Measurements from ENCODE around the gene GYPB.
"Not testable (repeated sequence)": the region's sequence is repeated elsewhere in the genome, so short reads cannot be mapped to it uniquely, and the experiment has no call there.

Gene GYPB

DNA sequence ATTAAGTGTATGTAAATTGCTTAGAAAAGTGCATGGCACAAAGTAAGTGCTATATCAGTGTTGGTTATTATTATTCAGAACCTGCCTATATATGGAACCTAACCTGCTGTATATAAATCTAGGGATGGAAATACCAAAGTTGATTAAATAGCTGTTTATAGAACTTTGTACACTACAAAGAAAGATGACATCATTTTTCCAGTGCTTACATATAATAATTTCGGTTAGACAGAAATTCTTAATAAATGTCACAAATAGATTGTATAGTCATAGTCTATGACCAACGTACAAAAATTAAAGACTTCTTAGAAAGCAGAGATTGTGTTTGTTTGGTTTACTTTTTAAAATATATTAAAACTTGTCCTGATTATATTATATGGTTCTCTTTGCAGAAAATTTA, 4.4 kb downstream of the GYPB start:
- in situ Hi-C loops (cut with HindIII; ENCODE audit: low sequenced_read_pairs), result no loop called here

DNA sequence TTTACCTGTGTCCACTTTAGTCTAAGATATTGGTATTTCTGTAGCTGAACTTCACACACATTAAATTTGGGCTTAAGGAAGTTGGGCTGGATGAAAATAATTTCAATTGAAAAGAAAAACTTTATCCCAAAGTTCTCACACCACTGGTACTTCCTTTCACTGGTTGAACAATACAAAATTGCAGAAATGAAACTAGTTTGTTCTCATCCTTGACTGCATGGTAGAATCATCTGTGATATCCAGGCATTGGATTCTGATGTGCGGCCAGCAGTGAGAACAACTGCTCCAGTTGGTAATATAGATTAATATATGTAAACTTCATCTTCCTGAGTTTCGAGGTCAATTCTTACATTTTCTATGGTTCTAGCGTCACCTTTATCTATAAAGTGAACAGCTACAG, 10.6 kb downstream of the GYPB start:
- in situ Hi-C loops (cut with HindIII; ENCODE audit: low sequenced_read_pairs), result not testable (repeated sequence)

GRCh38 chr4:144007960-144008359, 11.2 kb downstream of the GYPB start:
- in situ Hi-C loops (cut with HindIII; ENCODE audit: low sequenced_read_pairs), result not testable (repeated sequence)

DNA sequence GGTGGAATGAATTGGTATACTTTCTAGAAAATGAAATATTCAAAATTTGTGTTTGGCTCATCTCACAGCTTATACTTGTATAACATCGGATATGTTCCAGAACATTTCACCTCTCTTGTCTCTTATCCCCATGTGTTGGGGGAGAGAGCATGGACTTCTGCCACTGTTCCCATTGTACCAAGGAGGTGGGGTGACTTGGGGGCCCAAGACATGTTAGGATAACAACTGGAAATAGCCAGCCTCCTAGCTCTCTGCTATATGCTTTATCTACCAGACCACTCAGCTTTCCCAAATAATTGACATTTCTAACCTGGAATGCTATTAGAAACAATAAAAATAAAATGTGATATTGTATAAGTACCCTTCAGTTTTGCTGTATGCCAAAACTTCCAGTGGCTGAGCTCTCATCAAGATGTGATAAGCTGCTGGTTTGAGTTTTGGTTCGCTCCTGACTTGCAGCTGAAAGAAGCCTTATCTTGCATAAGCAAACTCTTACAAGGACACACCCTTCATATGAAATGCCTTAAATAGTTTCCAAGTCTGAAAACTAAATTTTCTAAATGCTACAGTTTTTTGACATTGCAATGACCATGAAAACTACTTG, 12.9 kb downstream of the GYPB start:
- in situ Hi-C loops (cut with HindIII; ENCODE audit: low sequenced_read_pairs), result not testable (repeated sequence)

DNA sequence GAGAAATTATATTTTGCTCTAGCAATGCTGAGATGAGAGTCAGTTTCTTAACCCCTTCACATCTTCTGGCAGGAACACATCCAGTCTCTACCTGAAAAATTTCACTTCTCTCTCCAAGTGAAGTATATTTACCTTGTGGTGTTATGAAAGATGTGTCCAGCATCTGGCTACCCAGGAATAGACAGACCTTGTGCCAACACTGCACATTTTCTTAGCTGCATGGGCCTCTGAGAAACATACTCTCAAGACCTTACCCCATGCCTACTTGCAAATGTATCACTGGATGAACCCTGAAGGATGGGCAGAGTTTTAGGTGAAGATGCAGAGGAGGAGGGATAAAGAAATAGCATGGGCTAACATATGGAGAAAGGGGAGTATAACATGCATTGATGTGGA, 13.6 kb downstream of the GYPB start:
- in situ Hi-C loops (cut with HindIII; ENCODE audit: low sequenced_read_pairs), result not testable (repeated sequence)

- in situ Hi-C loops (cut with HindIII; ENCODE audit: low sequenced_read_pairs), result not testable (repeated sequence)
Measured at GRCh38 chr4:144004868-144005557, 14.2 kb downstream of the GYPB start.

DNA sequence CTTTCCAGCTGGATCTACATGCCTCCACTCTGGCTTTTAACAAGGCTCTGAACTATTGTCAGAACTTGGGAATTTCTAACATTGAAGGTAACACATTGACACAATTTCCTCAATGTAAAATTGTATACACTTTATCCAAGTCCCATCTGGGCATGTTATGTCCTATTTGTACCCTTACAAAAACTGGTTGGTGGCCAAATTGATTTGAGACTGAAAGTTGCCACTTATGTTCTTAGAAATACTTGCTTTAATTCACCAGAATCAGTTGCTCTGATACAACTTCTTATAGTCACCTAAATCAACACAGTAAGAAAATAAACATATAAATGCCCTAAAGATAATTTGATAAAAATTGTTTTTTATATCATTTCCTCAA, 15.3 kb downstream of the GYPB start:
- in situ Hi-C loops (cut with HindIII; ENCODE audit: low sequenced_read_pairs), result not testable (repeated sequence)

GRCh38 chr4:144003205-144003889, 15.8 kb downstream of the GYPB start:
- in situ Hi-C loops (cut with HindIII; ENCODE audit: low sequenced_read_pairs), result not testable (repeated sequence)

GRCh38 chr4:144000331-144000995, 18.7 kb downstream of the GYPB start:
- in situ Hi-C loops (cut with HindIII; ENCODE audit: low sequenced_read_pairs), result not testable (repeated sequence)

- in situ Hi-C loops (cut with HindIII; ENCODE audit: low sequenced_read_pairs), result not testable (repeated sequence)
Measured at GRCh38 chr4:143996193-143996592, 23.0 kb downstream of the GYPB start.

- in situ Hi-C loops (cut with HindIII; ENCODE audit: low sequenced_read_pairs), result not testable (repeated sequence)
Measured at GRCh38 chr4:143991761-143992160, 27.4 kb downstream of the GYPB start.

- in situ Hi-C loops (cut with HindIII; ENCODE audit: low sequenced_read_pairs), result not testable (repeated sequence)
Measured at GRCh38 chr4:143990717-143991116, 28.5 kb downstream of the GYPB start.

DNA sequence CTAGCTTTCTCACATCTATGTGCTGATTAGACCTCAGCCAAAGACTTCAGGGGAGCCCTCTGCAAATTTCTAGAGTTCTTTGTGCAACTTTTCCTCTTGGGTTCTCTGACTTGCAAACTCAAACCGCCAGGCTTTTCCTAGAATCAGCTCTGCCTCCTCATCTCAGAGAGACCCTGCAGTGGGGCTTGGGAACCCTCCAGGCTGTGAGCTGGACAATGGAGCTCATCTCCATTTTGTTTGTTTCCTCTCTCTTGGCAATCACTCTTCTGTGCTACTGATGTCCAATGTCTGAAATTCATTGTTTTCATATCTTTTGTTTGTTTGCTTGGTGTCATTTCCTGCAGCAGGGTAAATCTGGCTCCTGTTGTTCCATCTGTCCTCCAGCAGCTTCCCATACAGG, 33.0 kb downstream of the GYPB start:
- in situ Hi-C loops (cut with HindIII; ENCODE audit: low sequenced_read_pairs), result no loop called here

- in situ Hi-C loops (cut with HindIII; ENCODE audit: low sequenced_read_pairs), result not testable (repeated sequence)
Measured at GRCh38 chr4:143980776-143981175, 38.4 kb downstream of the GYPB start.

GRCh38 chr4:143975527-143975926, 43.7 kb downstream of the GYPB start:
- in situ Hi-C loops (cut with HindIII; ENCODE audit: low sequenced_read_pairs), result not testable (repeated sequence)

GRCh38 chr4:143974021-143974420, 45.2 kb downstream of the GYPB start:
- in situ Hi-C loops (cut with HindIII; ENCODE audit: low sequenced_read_pairs), result not testable (repeated sequence)

- in situ Hi-C loops (cut with HindIII; ENCODE audit: low sequenced_read_pairs), result no loop called here
Measured at GRCh38 chr4:143961075-143961474, 58.1 kb downstream of the GYPB start.

GRCh38 chr4:143955306-143955705, 63.9 kb downstream of the GYPB start:
- in situ Hi-C loops (cut with HindIII; ENCODE audit: low sequenced_read_pairs), result not testable (repeated sequence)

DNA sequence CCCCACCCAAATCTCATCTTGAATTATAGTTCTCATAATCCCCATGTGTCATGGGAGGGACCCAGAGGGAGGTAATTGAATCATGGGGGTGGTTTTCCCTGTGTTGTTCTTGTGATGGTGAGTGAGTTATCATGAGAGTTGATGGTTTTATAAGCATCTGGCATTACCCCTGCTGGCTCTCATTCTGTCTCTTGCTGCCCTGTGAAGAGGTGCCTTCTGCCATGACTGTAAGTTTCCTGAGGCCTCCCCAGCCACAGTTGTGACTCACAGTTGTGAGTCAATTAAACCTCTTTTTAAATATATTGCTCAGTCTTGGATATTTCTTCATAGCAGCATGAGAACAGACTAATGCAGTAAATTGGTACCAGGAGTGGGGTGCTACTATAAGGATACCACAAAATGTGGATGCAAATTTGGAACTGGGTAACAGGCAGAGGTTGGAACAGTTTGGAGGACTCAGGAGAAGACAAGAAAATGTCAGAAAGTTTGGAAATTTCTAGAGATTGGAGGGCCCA, 67.7 kb downstream of the GYPB start:
- in situ Hi-C loops (cut with HindIII; ENCODE audit: low sequenced_read_pairs), result not testable (repeated sequence)

DNA sequence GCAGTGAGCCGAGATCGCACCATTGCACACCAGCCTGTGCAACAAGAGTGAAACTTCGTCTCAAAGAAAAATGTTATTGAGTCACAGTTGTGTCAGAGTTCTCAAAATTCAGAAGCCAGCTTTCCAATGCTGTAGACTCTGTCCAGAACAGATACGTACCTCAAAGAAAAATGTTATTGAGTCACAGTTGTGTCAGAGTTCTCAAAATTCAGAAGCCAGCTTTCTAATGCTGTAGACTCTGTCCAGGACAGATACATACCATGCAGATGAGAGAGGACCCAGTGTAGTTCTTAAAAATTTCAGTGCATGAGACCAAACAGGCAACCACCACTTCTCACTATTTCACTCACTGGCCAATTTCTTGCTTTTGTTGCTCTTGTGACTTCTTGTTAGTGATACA, 68.2 kb downstream of the GYPB start:
- in situ Hi-C loops (cut with HindIII; ENCODE audit: low sequenced_read_pairs), result not testable (repeated sequence)

DNA sequence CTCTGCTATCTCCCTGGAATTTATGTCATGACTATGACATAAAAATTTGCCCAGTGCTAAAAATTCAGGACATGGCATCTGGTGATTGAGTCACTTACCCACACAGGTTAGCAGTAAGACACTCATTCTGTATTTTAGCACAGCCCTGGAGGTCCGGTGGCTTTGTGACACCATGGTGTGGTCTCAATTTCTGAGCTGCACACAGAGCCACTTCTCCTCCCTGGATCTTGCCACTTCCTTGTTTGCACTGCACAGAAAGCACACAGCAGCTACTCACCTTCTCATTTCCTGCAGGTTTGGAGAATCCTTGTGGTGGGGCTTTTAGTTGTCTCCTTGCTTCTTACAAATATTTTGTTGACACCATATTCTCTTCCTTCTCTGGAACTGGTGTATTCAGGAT, 69.0 kb downstream of the GYPB start:
- in situ Hi-C loops (cut with HindIII; ENCODE audit: low sequenced_read_pairs), result not testable (repeated sequence)

Measured in DLD1 (cell line).